Astrocyte (in vitro differentiated cells and primary cell): ENCODE results near the gene ANKRD2. TPM values are rescaled to one million over a fixed set of nuclear protein-coding genes. Genes with fewer than 3 reads are reported as not detected.

ENCODE experiments used
- DNase-seq: peaks from one replicate; pipeline ENCODE4 v3.0.0-alpha.2; 2010; ENCODE audit warnings: low read depth
- FAIRE-seq: peaks from 2 replicates; lab custom pipeline; 2011; peaks lifted over from hg19 to GRCh38; lab: Jason Lieb, UNC
- H2AFZ ChIP-seq: 2 replicates; pipeline ENCODE4 v1.6.0; 2012; ENCODE audit warnings: low read depth, low read length, inconsistent platforms
- H3K27ac ChIP-seq: 2 replicates; pipeline ENCODE4 v1.5.1; 2011; ENCODE audit warnings: low read depth, low read length, inconsistent platforms
- H3K27me3 ChIP-seq: 2 replicates; pipeline ENCODE4 v1.6.0; 2011; ENCODE audit warnings: low read length, inconsistent platforms; ENCODE audit not compliant: insufficient read depth
- H3K36me3 ChIP-seq: 2 replicates; pipeline ENCODE4 v1.5.1; 2011; ENCODE audit warnings: low read length, inconsistent platforms; ENCODE audit not compliant: insufficient read depth
- H3K4me1 ChIP-seq: 2 replicates; pipeline ENCODE4 v1.5.1; 2011; ENCODE audit warnings: low read length, inconsistent platforms; ENCODE audit not compliant: insufficient read depth
- H3K4me2 ChIP-seq: 2 replicates; pipeline ENCODE4 v1.6.0; 2012; ENCODE audit warnings: low read length, inconsistent platforms
- H3K4me3 ChIP-seq: 2 replicates; pipeline ENCODE4 v1.5.1; 2011; ENCODE audit warnings: low read depth, mild to moderate bottlenecking, low read length, inconsistent platforms; ENCODE audit not compliant: insufficient read depth
- H3K79me2 ChIP-seq: 2 replicates; pipeline ENCODE4 v1.6.0; 2012; ENCODE audit warnings: mild to moderate bottlenecking, low read length, inconsistent platforms; ENCODE audit not compliant: insufficient read depth
- H3K9ac ChIP-seq: 2 replicates; pipeline ENCODE4 v1.6.0; 2012; ENCODE audit warnings: mild to moderate bottlenecking, low read length, inconsistent platforms
- H3K9me3 ChIP-seq: 2 replicates; pipeline ENCODE4 v1.5.1; 2012; ENCODE audit warnings: low read depth, mild to moderate bottlenecking, low read length, inconsistent platforms; ENCODE audit not compliant: insufficient read depth
- H4K20me1 ChIP-seq: 2 replicates; pipeline ENCODE4 v1.6.0; 2012; ENCODE audit warnings: low read length, inconsistent platforms; ENCODE audit not compliant: insufficient read depth
- H3K27ac Mint-ChIP-seq: one replicate; pipeline ENCODE4 v1.8.0; 2021; ENCODE audit warnings: mild to moderate bottlenecking, mixed read lengths; ENCODE audit not compliant: unreplicated experiment
- H3K27me3 Mint-ChIP-seq: one replicate; pipeline ENCODE4 v1.8.0; 2021; ENCODE audit warnings: low read depth, mixed read lengths; ENCODE audit not compliant: unreplicated experiment
- H3K36me3 Mint-ChIP-seq: one replicate; pipeline ENCODE4 v1.8.0; 2021; ENCODE audit warnings: low read depth, mixed read lengths; ENCODE audit not compliant: unreplicated experiment
- H3K4me1 Mint-ChIP-seq: one replicate; pipeline ENCODE4 v1.8.0; 2021; ENCODE audit warnings: low read depth, mixed read lengths; ENCODE audit not compliant: unreplicated experiment
- H3K4me3 Mint-ChIP-seq: one replicate; pipeline ENCODE4 v1.8.0; 2021; ENCODE audit warnings: mild to moderate bottlenecking, moderate library complexity, mixed read lengths; ENCODE audit not compliant: unreplicated experiment
- H3K9me3 Mint-ChIP-seq: one replicate; pipeline ENCODE4 v1.8.0; 2021; ENCODE audit warnings: mild to moderate bottlenecking, mixed read lengths; ENCODE audit not compliant: unreplicated experiment
- EZH2 ChIP-seq: IDR thresholded peaks from 2 replicates; pipeline ENCODE4 v1.6.1; 2012; ENCODE audit warnings: mild to moderate bottlenecking, low read length, inconsistent platforms; ENCODE audit not compliant: insufficient read depth
- total RNA-seq: library from RNA; stranded (reverse); gene quantifications from 2 replicates; pipeline ENCODE4 v1.2.1, GENCODE V29; 2021
- TF ChIP-seq, protein P1 (sequence below): IDR thresholded peaks from 2 replicates; pipeline ENCODE4 v1.5.1; 2011; ENCODE audit warnings: low read depth, mild to moderate bottlenecking, inconsistent platforms, low read length, moderate library complexity; ENCODE audit not compliant: insufficient read depth

The ANKRD2 gene
- total RNA-seq, 1 donor from 2014 or later, result 0.36 TPM

DNA sequence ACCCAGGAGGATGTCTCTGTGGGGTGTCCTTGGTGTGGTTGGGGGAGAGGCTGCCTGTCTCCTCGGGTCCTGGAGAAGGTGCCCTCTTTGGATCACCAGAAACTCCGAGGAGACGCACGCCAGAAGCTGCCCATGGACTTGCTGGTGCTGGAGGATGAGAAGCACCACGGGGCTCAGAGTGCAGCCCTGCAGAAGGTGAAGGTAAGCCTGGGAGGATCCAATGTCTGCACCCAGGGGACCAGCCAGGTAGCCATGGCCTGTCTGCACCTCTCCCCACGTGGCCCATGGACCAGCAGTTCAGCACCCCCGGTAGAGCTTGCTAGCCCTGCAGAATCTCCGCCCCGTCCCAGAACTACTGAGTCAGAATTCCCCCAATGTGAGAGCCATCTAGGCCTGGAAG lies 5.1 kb downstream of the ANKRD2 start:
- H3K27me3 ChIP-seq, result no peaks in the 10 kb centered on the region
- Mint-ChIP-seq H3K27ac (no peak overlapping the region), H3K27me3 (no peaks in the 10 kb centered on the region), H3K36me3 (peaks cover 6% of the 10 kb centered on the region), H3K4me1 (peaks cover 19% of the 10 kb centered on the region), H3K9me3 (peaks cover 2% of the 10 kb centered on the region), H3K4me3 (no peak overlapping the region)
- H3K4me3 ChIP-seq, result no peak overlapping the region
- H3K9me3 ChIP-seq, result no peaks in the 10 kb centered on the region
- peaks cover 7% of the 10 kb centered on the region for H3K4me1 ChIP-seq
- DNase-seq (no peak), FAIRE-seq (no peak)
- H3K4me2 ChIP-seq, result no peak overlapping the region
- no peaks in the 10 kb centered on the region for H3K36me3 ChIP-seq
- TF ChIP-seq, protein P1, sequence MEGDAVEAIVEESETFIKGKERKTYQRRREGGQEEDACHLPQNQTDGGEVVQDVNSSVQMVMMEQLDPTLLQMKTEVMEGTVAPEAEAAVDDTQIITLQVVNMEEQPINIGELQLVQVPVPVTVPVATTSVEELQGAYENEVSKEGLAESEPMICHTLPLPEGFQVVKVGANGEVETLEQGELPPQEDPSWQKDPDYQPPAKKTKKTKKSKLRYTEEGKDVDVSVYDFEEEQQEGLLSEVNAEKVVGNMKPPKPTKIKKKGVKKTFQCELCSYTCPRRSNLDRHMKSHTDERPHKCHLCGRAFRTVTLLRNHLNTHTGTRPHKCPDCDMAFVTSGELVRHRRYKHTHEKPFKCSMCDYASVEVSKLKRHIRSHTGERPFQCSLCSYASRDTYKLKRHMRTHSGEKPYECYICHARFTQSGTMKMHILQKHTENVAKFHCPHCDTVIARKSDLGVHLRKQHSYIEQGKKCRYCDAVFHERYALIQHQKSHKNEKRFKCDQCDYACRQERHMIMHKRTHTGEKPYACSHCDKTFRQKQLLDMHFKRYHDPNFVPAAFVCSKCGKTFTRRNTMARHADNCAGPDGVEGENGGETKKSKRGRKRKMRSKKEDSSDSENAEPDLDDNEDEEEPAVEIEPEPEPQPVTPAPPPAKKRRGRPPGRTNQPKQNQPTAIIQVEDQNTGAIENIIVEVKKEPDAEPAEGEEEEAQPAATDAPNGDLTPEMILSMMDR, result no peak
- no peak for TF ChIP-seq EZH2
- H4K20me1 ChIP-seq, result peaks cover 5% of the 10 kb centered on the region
- H3K79me2 ChIP-seq, result no peaks in the 10 kb centered on the region
- H3K9ac ChIP-seq, result no peak overlapping the region
- H3K27ac ChIP-seq, result no peak overlapping the region
- H2AFZ ChIP-seq, result no peak overlapping the region

DNA sequence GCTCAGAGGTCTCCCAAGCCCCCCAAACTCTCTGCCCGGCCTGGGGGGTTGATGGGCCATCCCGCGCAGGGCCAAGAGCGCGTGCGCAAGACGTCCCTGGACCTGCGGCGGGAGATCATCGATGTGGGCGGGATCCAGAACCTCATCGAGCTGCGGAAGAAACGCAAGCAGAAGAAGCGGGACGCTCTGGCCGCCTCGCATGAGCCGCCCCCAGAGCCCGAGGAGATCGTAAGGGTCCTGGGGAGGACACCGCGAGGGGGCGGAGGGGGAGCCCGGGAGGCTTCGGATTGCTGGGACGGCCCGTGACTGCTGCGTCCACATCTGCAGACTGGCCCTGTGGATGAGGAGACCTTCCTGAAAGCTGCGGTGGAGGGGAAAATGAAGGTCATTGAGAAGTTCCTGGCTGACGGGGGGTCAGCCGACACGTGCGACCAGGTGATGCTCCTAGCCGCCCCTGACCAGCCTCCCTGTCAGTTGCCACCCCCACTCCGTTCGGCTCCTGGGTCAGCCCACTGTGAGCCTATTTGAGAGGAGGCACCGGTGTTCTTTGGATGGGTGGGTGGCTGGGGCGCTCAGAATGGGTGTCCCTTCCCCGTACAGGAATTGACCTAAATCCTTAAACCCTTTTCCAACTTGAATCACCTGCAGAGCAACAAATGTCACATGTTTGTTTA lies 5.7 kb downstream of the ANKRD2 start:
- no peaks in the 10 kb centered on the region for H3K27me3 Mint-ChIP-seq
- DNase-seq (no peak), FAIRE-seq (no peak)
- Histone ChIP-seq H3K9ac (no peak overlapping the region), H3K9me3 (no peaks in the 10 kb centered on the region), H3K36me3 (no peaks in the 10 kb centered on the region), H3K27ac (no peak overlapping the region), H3K4me1 (peaks cover 7% of the 10 kb centered on the region), H3K79me2 (no peaks in the 10 kb centered on the region), H2AFZ (no peak overlapping the region), H3K27me3 (no peaks in the 10 kb centered on the region), H3K4me3 (no peak overlapping the region), H3K4me2 (no peak overlapping the region), H4K20me1 (no peaks in the 10 kb centered on the region)
- H3K4me3 Mint-ChIP-seq, result no peak overlapping the region
- peaks cover 6% of the 10 kb centered on the region for H3K36me3 Mint-ChIP-seq
- H3K27ac Mint-ChIP-seq, result no peak overlapping the region
- TF ChIP-seq, protein P1, result no peak
- TF ChIP-seq EZH2, result no peak
- no peaks in the 10 kb centered on the region for H3K9me3 Mint-ChIP-seq
- peaks cover 13% of the 10 kb centered on the region for H3K4me1 Mint-ChIP-seq
